GM23248 (cell line): ENCODE results near the gene HOXB5.

Experiments used
- EZH2 ChIP-seq: fragments of 200-600 bp; sonication (generic); IDR thresholded peaks from 2 replicates; pipeline ENCODE4 v1.6.1; 2018; ENCODE audit warnings: antibody characterized with exemption, mild to moderate bottlenecking; ENCODE audit not compliant: insufficient read depth, poor library complexity, severe bottlenecking
- EZH2phosphoT487 ChIP-seq: fragments of 200-600 bp; sonication (generic); IDR thresholded peaks from 2 replicates; pipeline ENCODE4 v1.6.1; 2018; ENCODE audit warnings: antibody characterized with exemption, moderate library complexity, mild to moderate bottlenecking, low read depth; ENCODE audit not compliant: insufficient read depth

DNA sequence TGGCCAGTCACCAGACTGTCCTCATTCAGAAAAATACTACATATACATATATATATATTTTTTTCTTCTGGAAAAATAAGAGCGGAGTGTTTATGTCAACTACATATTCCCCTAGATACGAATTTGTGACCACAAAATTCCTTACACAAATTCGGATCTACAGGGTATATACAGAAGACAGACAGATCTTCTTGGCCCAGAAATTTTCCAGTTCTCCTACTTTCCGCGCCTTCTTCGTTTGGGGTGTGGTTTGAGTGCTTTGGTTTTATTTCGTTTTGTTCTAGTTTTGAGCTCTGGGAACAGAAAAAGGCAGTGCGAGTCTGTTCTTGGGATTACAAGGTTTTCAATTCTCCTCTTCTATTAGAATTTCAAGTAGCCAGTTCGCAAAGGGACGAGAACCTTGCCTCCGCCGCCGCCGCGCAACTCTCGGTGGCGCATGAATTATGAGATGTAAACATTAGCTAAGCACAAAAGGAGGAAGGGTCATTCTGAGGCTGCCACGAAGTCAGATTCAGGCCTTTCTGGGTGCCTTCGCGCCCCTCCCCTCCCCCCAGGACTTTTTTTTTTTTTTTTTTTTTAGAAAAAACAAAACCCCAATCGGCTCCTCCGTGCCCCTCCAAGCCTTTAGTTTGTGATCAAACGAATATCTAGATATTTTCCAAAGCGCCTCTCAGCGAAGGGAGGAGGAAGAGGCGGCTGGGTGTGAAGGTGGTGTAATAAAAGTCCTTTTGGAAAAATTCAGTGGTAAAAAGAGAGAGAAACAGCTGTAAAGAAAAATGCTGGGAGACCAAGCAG, 13.6 kb downstream of the HOXB5 start:
- no peak for TF ChIP-seq EZH2
- no peak for TF ChIP-seq EZH2phosphoT487
